NCI-H146 (cell line): ENCODE results near the gene KRT71.

Source experiments
- DNase-seq: peaks from one replicate; lab custom pipeline; 2025; lab: John Stamatoyannopoulos, UW

The KRT71 gene

GRCh38 chr12:52575256-52575655 is 22.3 kb upstream of the KRT71 start:
- no peak for DNase-seq

GRCh38 chr12:52573743-52574142 is 20.8 kb upstream of the KRT71 start, which contains the start of gene KRT74:
Gene KRT74 (minus strand): TSS chr12:52573843. CDS start chr12:52573777, 66 bp downstream.
- DNase-seq = no peak

- no peak for DNase-seq
Observed at GRCh38 chr12:52573306-52573705, 20.4 kb upstream of the KRT71 start.

GRCh38 chr12:52570511-52570910 is 17.6 kb upstream of the KRT71 start:
- DNase-seq = no peak

- DNase-seq = no peak
Observed at GRCh38 chr12:52568111-52568510, 15.2 kb upstream of the KRT71 start.

- no peak for DNase-seq
Observed at GRCh38 chr12:52566847-52567291, 13.9 kb upstream of the KRT71 start.

- DNase-seq = no peak
Observed at GRCh38 chr12:52564582-52564981, 11.6 kb upstream of the KRT71 start.

GRCh38 chr12:52561880-52562449 is 9.0 kb upstream of the KRT71 start:
- DNase-seq = no peak

GRCh38 chr12:52559979-52560378 is 7.0 kb upstream of the KRT71 start:
- no peak for DNase-seq

GRCh38 chr12:52558781-52559445 is 6.0 kb upstream of the KRT71 start:
- peak; percentile 29 for DNase-seq

- no peak for DNase-seq
Observed at GRCh38 chr12:52557476-52557875, 4.5 kb upstream of the KRT71 start.

- no peak for DNase-seq
Observed at GRCh38 chr12:52555577-52555976, 2.6 kb upstream of the KRT71 start.

GRCh38 chr12:52552055-52552454 is 890 bp downstream of the KRT71 start:
- no peak for DNase-seq

- DNase-seq = no peak
Observed at GRCh38 chr12:52551216-52551865, 1.6 kb downstream of the KRT71 start.

GRCh38 chr12:52546126-52546525 is 6.8 kb downstream of the KRT71 start:
- DNase-seq = no peak

- DNase-seq = no peak
Observed at GRCh38 chr12:52543985-52544883, 8.7 kb downstream of the KRT71 start.

GRCh38 chr12:52542785-52543318 is 10.1 kb downstream of the KRT71 start:
- DNase-seq = no peak

- no peak for DNase-seq
Observed at GRCh38 chr12:52542157-52542556, 10.8 kb downstream of the KRT71 start.

- no peak for DNase-seq
Observed at GRCh38 chr12:52541709-52542108, 11.2 kb downstream of the KRT71 start.

GRCh38 chr12:52540531-52540930 is 12.4 kb downstream of the KRT71 start:
- DNase-seq = no peak

- DNase-seq = no peak
Observed at GRCh38 chr12:52539821-52540173, 13.1 kb downstream of the KRT71 start.
